H1 (cell line): ENCODE measurements around the gene FAM133A. TPM values are rescaled to one million over a fixed set of nuclear protein-coding genes. Genes with fewer than 3 reads are reported as not detected.

ENCODE experiments used
- CTCF ChIA-PET: fragments of 300-600 bp; sonication (Branson Sonifier 250); formaldehyde crosslinking; loops from one replicate; lab custom pipeline; 2021; ENCODE audit not compliant: partially characterized antibody; lab: Charles Lee
- POLR2A ChIA-PET: fragments of 300-600 bp; sonication (Branson Sonifier 250); formaldehyde crosslinking; loops from one replicate; lab custom pipeline; 2021; ENCODE audit warnings: inconsistent platforms; ENCODE audit not compliant: partially characterized antibody; lab: Charles Lee
- DNase-seq, 2 experiments: peaks; one replicate each; pipeline versions ENCODE4 v3.0.0 to v3.0.0-alpha.2; 2010 to 2022; ENCODE audit warnings: low spot score in 2 of 2, low read depth in 1 of 2, mixed read lengths in 1 of 2
- FAIRE-seq: peaks from 2 replicates; lab custom pipeline; 2011; peaks lifted over from hg19 to GRCh38; lab: Jason Lieb, UNC
- H2AFZ ChIP-seq: 2 replicates; pipeline ENCODE4 v1.8.1; 2012; ENCODE audit warnings: low read length, inconsistent platforms
- H2AK5ac ChIP-seq: 2 replicates; pipeline ENCODE4 v1.6.1; 2013; ENCODE audit warnings: low read depth, low read length
- H2BK120ac ChIP-seq: replicated peaks from 2 replicates; pipeline ENCODE3; 2013; ENCODE audit warnings: low read depth, low read length, inconsistent platforms
- H2BK12ac ChIP-seq: 2 replicates; pipeline ENCODE4 v1.6.1; 2013; ENCODE audit warnings: low read depth, low read length
- H2BK15ac ChIP-seq: 2 replicates; pipeline ENCODE4 v1.6.1; 2013; ENCODE audit warnings: low read length
- H2BK20ac ChIP-seq: 2 replicates; pipeline ENCODE4 v1.6.1; 2013; ENCODE audit warnings: low read length
- H2BK5ac ChIP-seq: 2 replicates; pipeline ENCODE4 v1.6.1; 2013; ENCODE audit warnings: low read depth, low read length
- H3K14ac ChIP-seq: 2 replicates; pipeline ENCODE4 v1.6.1; 2013; ENCODE audit warnings: inconsistent platforms; ENCODE audit not compliant: insufficient read length
- H3K18ac ChIP-seq: 2 replicates; pipeline ENCODE4 v1.6.1; 2013; ENCODE audit warnings: low read length; ENCODE audit errors: extremely low read depth
- H3K23ac ChIP-seq: 2 replicates; pipeline ENCODE4 v1.6.1; 2013; ENCODE audit warnings: inconsistent platforms; ENCODE audit not compliant: insufficient read length
- H3K23me2 ChIP-seq: 2 replicates; pipeline ENCODE4 v1.6.1; 2013; ENCODE audit warnings: low read depth, low read length
- H3K27ac ChIP-seq: 2 replicates; pipeline ENCODE4 v1.6.1; 2011; ENCODE audit warnings: low read depth, low read length, inconsistent platforms
- H3K27me3 ChIP-seq, 4 experiments: replicated peaks in 1 of 4; 1 replicate in 1 of 4; 2 replicates in 3 of 4; pipeline versions ENCODE4 v1.6.1 to v1.8.1; 2011 to 2013; ENCODE audit warnings: low read length in 3 of 4, mild to moderate bottlenecking in 3 of 4, inconsistent platforms in 2 of 4, mixed read lengths in 2 of 4, moderate library complexity in 1 of 4; ENCODE audit not compliant: control insufficient read depth in 3 of 4, insufficient read depth in 3 of 4; ENCODE audit errors: extremely low read depth in 1 of 4
- H3K36me3 ChIP-seq, 4 experiments: 2 replicates each; pipeline versions ENCODE4 v1.6.1 to v1.8.1; 2011 to 2013; ENCODE audit warnings: mild to moderate bottlenecking in 4 of 4, low read length in 3 of 4, moderate library complexity in 2 of 4, control low read depth in 1 of 4, inconsistent platforms in 1 of 4; ENCODE audit not compliant: insufficient read depth in 4 of 4, control insufficient read depth in 2 of 4
- H3K4ac ChIP-seq: replicated peaks from 2 replicates; pipeline ENCODE3; 2013; ENCODE audit warnings: low read length, low read depth, mixed read lengths, inconsistent platforms; ENCODE audit not compliant: insufficient read length
- H3K4me1 ChIP-seq, 4 experiments: replicated peaks in 1 of 4; 1 replicate in 1 of 4; 2 replicates in 3 of 4; pipeline versions ENCODE4 v1.6.1 to v1.8.1; 2011 to 2013; ENCODE audit warnings: low read length in 3 of 4, inconsistent platforms in 2 of 4, mixed read lengths in 1 of 4; ENCODE audit not compliant: insufficient read depth in 4 of 4, control insufficient read depth in 3 of 4
- H3K4me2 ChIP-seq, 2 experiments: 2 replicates each; pipeline versions ENCODE4 v1.6.1 to v1.8.1; 2011 to 2013; ENCODE audit warnings: low read depth in 2 of 2, low read length in 2 of 2, control low read depth in 1 of 2, inconsistent platforms in 1 of 2, mild to moderate bottlenecking in 1 of 2; ENCODE audit not compliant: insufficient read depth in 1 of 2
- H3K4me3 ChIP-seq, 4 experiments: fragments of 200-600, 300-600 bp in 1 of 4; sonication (generic), shearing (Covaris generic), sonication (Bioruptor Twin) in 1 of 4; 2 replicates each; pipeline versions ENCODE4 v1.5.1 to v1.8.1; 2011 to 2016; ENCODE audit warnings: low read length in 4 of 4, low read depth in 3 of 4, control low read depth in 2 of 4, inconsistent platforms in 2 of 4, mild to moderate bottlenecking in 2 of 4, mixed read lengths in 1 of 4, moderate library complexity in 1 of 4; ENCODE audit not compliant: insufficient read depth in 2 of 4; ENCODE audit errors: extremely low read depth in 1 of 4
- H3K56ac ChIP-seq: replicated peaks from 2 replicates; pipeline ENCODE3; 2013; ENCODE audit warnings: low read depth, mild to moderate bottlenecking, mixed read lengths, low read length, inconsistent platforms; ENCODE audit not compliant: insufficient read length
- H3K79me1 ChIP-seq: 2 replicates; pipeline ENCODE4 v1.6.1; 2013; ENCODE audit warnings: low read depth, low read length, control low read depth
- H3K79me2 ChIP-seq, 2 experiments: 2 replicates each; pipeline versions ENCODE4 v1.6.1 to v1.8.1; 2012 to 2013; ENCODE audit warnings: low read length in 2 of 2, mild to moderate bottlenecking in 2 of 2, inconsistent platforms in 1 of 2; ENCODE audit not compliant: insufficient read depth in 2 of 2, control insufficient read depth in 1 of 2
- H3K9ac ChIP-seq, 4 experiments: replicated peaks in 1 of 4; 1 replicate in 1 of 4; 2 replicates in 3 of 4; pipeline versions ENCODE4 v1.6.1 to v1.8.1; 2011 to 2013; ENCODE audit warnings: low read depth in 3 of 4, low read length in 3 of 4, control low read depth in 2 of 4, mild to moderate bottlenecking in 2 of 4, moderate library complexity in 2 of 4, inconsistent platforms in 1 of 4; ENCODE audit errors: extremely low read depth in 1 of 4
- H3K9me3 ChIP-seq, 2 experiments: 2 replicates each; pipeline versions ENCODE4 v1.6.1 to v1.8.1; 2012 to 2013; ENCODE audit warnings: mild to moderate bottlenecking in 2 of 2, moderate library complexity in 2 of 2, control low read depth in 1 of 2, inconsistent platforms in 1 of 2, low read depth in 1 of 2, low read length in 1 of 2, mixed read lengths in 1 of 2; ENCODE audit not compliant: insufficient read depth in 2 of 2
- H4K20me1 ChIP-seq, 2 experiments: replicated peaks in 1 of 2; 2 replicates each; pipeline versions ENCODE3 to v1.8.1; 2011 to 2013; ENCODE audit warnings: inconsistent platforms in 2 of 2, low read length in 2 of 2, mild to moderate bottlenecking in 1 of 2; ENCODE audit not compliant: insufficient read depth in 2 of 2, control insufficient read depth in 1 of 2
- H4K5ac ChIP-seq: 2 replicates; pipeline ENCODE4 v1.6.1; 2013; ENCODE audit warnings: low read length, low read depth, mixed read lengths, inconsistent platforms; ENCODE audit not compliant: insufficient read length
- H4K8ac ChIP-seq: 2 replicates; pipeline ENCODE4 v1.8.0; 2013; ENCODE audit warnings: mild to moderate bottlenecking, moderate library complexity, low read length, inconsistent platforms; ENCODE audit not compliant: insufficient read depth; ENCODE audit errors: extremely low read depth
- H4K91ac ChIP-seq: replicated peaks from 2 replicates; pipeline ENCODE3; 2013; ENCODE audit warnings: low read length, mixed read lengths, inconsistent platforms; ENCODE audit not compliant: insufficient read length
- CHD1 ChIP-seq: IDR thresholded peaks from 2 replicates; pipeline ENCODE4 v1.6.1; 2012; ENCODE audit warnings: low read depth, low read length, improper control_type of control experiment
- EZH2 ChIP-seq: fragments of 200-600 bp; sonication (generic); IDR thresholded peaks from 2 replicates; pipeline ENCODE4 v1.7.1; 2012; ENCODE audit warnings: low read depth, mild to moderate bottlenecking, moderate library complexity, low read length, inconsistent platforms; ENCODE audit not compliant: severe bottlenecking
- GABPA ChIP-seq: IDR thresholded peaks from 2 replicates; pipeline ENCODE4 v1.6.1; 2011; ENCODE audit warnings: mild to moderate bottlenecking, low read length, moderate library complexity, borderline replicate concordance; ENCODE audit not compliant: insufficient read depth
- JUN ChIP-seq: IDR thresholded peaks from 2 replicates; pipeline ENCODE4 v1.6.1; 2011; ENCODE audit warnings: low read depth, mild to moderate bottlenecking, improper control_type of control experiment, low read length
- RFX5 ChIP-seq: IDR thresholded peaks from 2 replicates; pipeline ENCODE4 v1.6.1; 2011; ENCODE audit warnings: low read depth, low read length, improper control_type of control experiment, borderline replicate concordance
- RNF2 ChIP-seq: fragments of 200-900, 300-1000 bp; sonication (generic); IDR thresholded peaks from 2 replicates; pipeline ENCODE4 v1.7.1; 2016; ENCODE audit warnings: borderline replicate concordance, low read depth, mild to moderate bottlenecking, antibody characterized with exemption, low read length; ENCODE audit not compliant: poor library complexity, severe bottlenecking; ENCODE audit errors: missing control alignments
- SIN3A ChIP-seq, 2 experiments: IDR thresholded peaks in 1 of 2; conservative IDR thresholded peaks in 1 of 2; 2 replicates each; pipeline ENCODE4 v1.6.1; 2011 to 2012; ENCODE audit warnings: low read length in 2 of 2, improper control_type of control experiment in 1 of 2, low read depth in 1 of 2, mild to moderate bottlenecking in 1 of 2
- SP4 ChIP-seq: IDR thresholded peaks from 2 replicates; pipeline ENCODE4 v1.6.1; 2012; ENCODE audit warnings: low read length, inconsistent platforms
- TBP ChIP-seq: IDR thresholded peaks from 2 replicates; pipeline ENCODE4 v1.6.1; 2011; ENCODE audit warnings: low read depth, low read length, improper control_type of control experiment
- ZNF274 ChIP-seq: IDR thresholded peaks from 2 replicates; pipeline ENCODE4 v1.7.0; 2012; ENCODE audit warnings: low read length, borderline replicate concordance; ENCODE audit errors: extremely low read depth
- WGBS, 2 experiments: shearing (Covaris generic) in 1 of 2; methylation state at CpG; one replicate each; pipeline versions ENCODE4 v1.1.6 to v1.1.7; 2013 to 2015; ENCODE audit warnings: low lambda C conversion rate in 2 of 2, mixed read lengths in 2 of 2, inconsistent platforms in 1 of 2, low coverage in 1 of 2, missing lambda C conversion rate in 1 of 2; ENCODE audit not compliant: insufficient replicate concordance in 2 of 2, insufficient coverage in 1 of 2, insufficient read length in 1 of 2; ENCODE audit errors: extremely low coverage in 1 of 2, missing lambda C conversion rate in 1 of 2; 5-methylcytosine and 5-hydroxymethylcytosine counted together
- polyA plus RNA-seq, 7 experiments: library from polyadenylated mRNA; depleted of rRNA in 3 of 7; stranded (reverse) in 5 of 7; unstranded in 2 of 7; fragments of >200 nt in 5 of 7; fragments of 200-250 nt in 2 of 7; gene quantifications; 1 replicate in 5 of 7; 2 replicates in 1 of 7; 4 replicates in 1 of 7; pipeline versions ENCODE4 v1.2.1 to v1.2.3, GENCODE V29; 2011 to 2013; ENCODE audit warnings: missing spikeins in 2 of 7, mixed read lengths in 2 of 7
- total RNA-seq: library from RNA; stranded (reverse); fragmentation: NEBNext Ultra II Directional; extraction: Animal tissue kit (Norgen Biotek cat#: 25700); gene quantifications from 2 replicates; pipeline ENCODE4 v1.2.1, GENCODE V29; 2021
- TF ChIP-seq, protein P1 (sequence below): IDR thresholded peaks from 2 replicates; pipeline ENCODE4 v1.6.1; 2012; ENCODE audit warnings: inconsistent platforms
- TF ChIP-seq, protein P2 (sequence below): IDR thresholded peaks from 2 replicates; pipeline ENCODE4 v1.6.1; 2011; ENCODE audit warnings: low read length, improper control_type of control experiment

Gene FAM133A
- total and polyA plus RNA-seq, 2 of the 8 experiments (the other 6 are each of a cell fraction or from before 2014, with no cell fraction given), result 0.26 to 0.82 TPM

GRCh38 chrX:93711076-93711475, 37.1 kb downstream of the FAM133A start:
- ChIA-PET POLR2A (no interaction called here), CTCF (no interaction called here)
- H3K4me3 ChIP-seq, result no peak overlapping the region
- no peaks in the 10 kb centered on the region for H4K20me1 ChIP-seq
- H3K23ac ChIP-seq, result no peak overlapping the region
- no peaks in the 10 kb centered on the region for H3K79me2 ChIP-seq
- H3K14ac ChIP-seq, result no peak overlapping the region
- no peaks in the 10 kb centered on the region for H3K4me1 ChIP-seq
- H2AK5ac ChIP-seq, result no peak overlapping the region
- no peak overlapping the region for H2AFZ ChIP-seq
- H3K23me2 ChIP-seq, result no peaks in the 10 kb centered on the region
- WGBS, 2 experiments, result 85% methylated on average over 4 of the region's 4 CpGs; no CpG with 5 or more reads in 1 of the 2 experiments
- FAIRE-seq, result no peak
- no peak overlapping the region for H2BK20ac ChIP-seq
- no peak overlapping the region for H2BK15ac ChIP-seq
- no peak overlapping the region for H3K9ac ChIP-seq
- no peaks in the 10 kb centered on the region for H3K79me1 ChIP-seq
- no peak overlapping the region for H3K56ac ChIP-seq
- H4K8ac ChIP-seq, result no peak overlapping the region
- no peak overlapping the region for H3K4ac ChIP-seq
- no peak overlapping the region for H3K27ac ChIP-seq
- H3K18ac ChIP-seq, result no peak overlapping the region
- H2BK5ac ChIP-seq, result no peak overlapping the region
- no peaks in the 10 kb centered on the region for H3K27me3 ChIP-seq
- no peaks in the 10 kb centered on the region for H3K9me3 ChIP-seq
- H4K91ac ChIP-seq, result no peak overlapping the region
- H4K5ac ChIP-seq, result no peak overlapping the region
- H2BK12ac ChIP-seq, result no peak overlapping the region
- DNase-seq, result no peak
- no peaks in the 10 kb centered on the region for H3K36me3 ChIP-seq
- no peak overlapping the region for H3K4me2 ChIP-seq
- no peak overlapping the region for H2BK120ac ChIP-seq
- TF ChIP-seq JUN (no peak), RFX5 (no peak), SIN3A (conservative IDR thresholded peaks at IDR 0.05 in 1 of 2, IDR thresholded peaks at IDR 0.05 in 1 of 2; ENCODE audit: low read depth in 1 of 2, low read length in 2 of 2) (no peak), RNF2 (no peak), TBP (no peak), CHD1 (no peak), SP4 (no peak), ZNF274 (no peak), EZH2 (no peak), GABPA (no peak)
- TF ChIP-seq, protein P1, sequence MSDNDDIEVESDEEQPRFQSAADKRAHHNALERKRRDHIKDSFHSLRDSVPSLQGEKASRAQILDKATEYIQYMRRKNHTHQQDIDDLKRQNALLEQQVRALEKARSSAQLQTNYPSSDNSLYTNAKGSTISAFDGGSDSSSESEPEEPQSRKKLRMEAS, result no peak
- TF ChIP-seq, protein P2, sequence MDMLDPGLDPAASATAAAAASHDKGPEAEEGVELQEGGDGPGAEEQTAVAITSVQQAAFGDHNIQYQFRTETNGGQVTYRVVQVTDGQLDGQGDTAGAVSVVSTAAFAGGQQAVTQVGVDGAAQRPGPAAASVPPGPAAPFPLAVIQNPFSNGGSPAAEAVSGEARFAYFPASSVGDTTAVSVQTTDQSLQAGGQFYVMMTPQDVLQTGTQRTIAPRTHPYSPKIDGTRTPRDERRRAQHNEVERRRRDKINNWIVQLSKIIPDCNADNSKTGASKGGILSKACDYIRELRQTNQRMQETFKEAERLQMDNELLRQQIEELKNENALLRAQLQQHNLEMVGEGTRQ, result no peak
